Omental fat pad (tissue), 4 donors: ENCODE data around the gene SRY. TPM values are rescaled to one million over a fixed set of nuclear protein-coding genes. Genes with fewer than 3 reads are reported as not detected.
"Not testable (repeated sequence)": the region's sequence is repeated elsewhere in the genome, so short reads cannot be mapped to it uniquely, and the experiment has no call there.

ENCODE experiments used
- ATAC-seq: fragments of 150-250 bp; one replicate; pipeline ENCODE4 v1.9.1; 2016; ENCODE audit warnings: mild to moderate bottlenecking, moderate library complexity; ENCODE audit not compliant: low FRiP score
- DNase-seq: peaks from one replicate; pipeline ENCODE4 v3.0.0-alpha.2; 2019; ENCODE audit warnings: low spot score
- total RNA-seq, 4 donors: library from RNA; depleted of rRNA; stranded (reverse); fragments of >200 nt; gene quantifications; one replicate each; pipeline ENCODE4 v1.1.0, GENCODE V29; 2016
- TF ChIP-seq, protein P1 (sequence below), 3 donors: fragments of 450-650 bp; IDR thresholded peaks; one replicate each; pipeline ENCODE4 v1.5.1; 2016 to 2017; ENCODE audit warnings: antibody characterized with exemption in 3 of 3, mild to moderate bottlenecking in 3 of 3, moderate library complexity in 2 of 3

SRY gene
- not detected for total RNA-seq

GRCh38 chrY:2787600-2787999 is at the start of gene SRY:
Gene SRY (minus strand): TSS chrY:2787682. CDS start chrY:2787603, 79 bp downstream.
- DNase-seq = no peak
- no peak for ATAC-seq
- TF ChIP-seq, protein P1, sequence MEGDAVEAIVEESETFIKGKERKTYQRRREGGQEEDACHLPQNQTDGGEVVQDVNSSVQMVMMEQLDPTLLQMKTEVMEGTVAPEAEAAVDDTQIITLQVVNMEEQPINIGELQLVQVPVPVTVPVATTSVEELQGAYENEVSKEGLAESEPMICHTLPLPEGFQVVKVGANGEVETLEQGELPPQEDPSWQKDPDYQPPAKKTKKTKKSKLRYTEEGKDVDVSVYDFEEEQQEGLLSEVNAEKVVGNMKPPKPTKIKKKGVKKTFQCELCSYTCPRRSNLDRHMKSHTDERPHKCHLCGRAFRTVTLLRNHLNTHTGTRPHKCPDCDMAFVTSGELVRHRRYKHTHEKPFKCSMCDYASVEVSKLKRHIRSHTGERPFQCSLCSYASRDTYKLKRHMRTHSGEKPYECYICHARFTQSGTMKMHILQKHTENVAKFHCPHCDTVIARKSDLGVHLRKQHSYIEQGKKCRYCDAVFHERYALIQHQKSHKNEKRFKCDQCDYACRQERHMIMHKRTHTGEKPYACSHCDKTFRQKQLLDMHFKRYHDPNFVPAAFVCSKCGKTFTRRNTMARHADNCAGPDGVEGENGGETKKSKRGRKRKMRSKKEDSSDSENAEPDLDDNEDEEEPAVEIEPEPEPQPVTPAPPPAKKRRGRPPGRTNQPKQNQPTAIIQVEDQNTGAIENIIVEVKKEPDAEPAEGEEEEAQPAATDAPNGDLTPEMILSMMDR (IDR thresholded peaks at IDR 0.05) = no peak

GRCh38 chrY:2837078-2837477 is 49.6 kb upstream of the SRY start:
- DNase-seq = no peak
- TF ChIP-seq, protein P1 (IDR thresholded peaks at IDR 0.05) = no peak
- no peak for ATAC-seq

DNA sequence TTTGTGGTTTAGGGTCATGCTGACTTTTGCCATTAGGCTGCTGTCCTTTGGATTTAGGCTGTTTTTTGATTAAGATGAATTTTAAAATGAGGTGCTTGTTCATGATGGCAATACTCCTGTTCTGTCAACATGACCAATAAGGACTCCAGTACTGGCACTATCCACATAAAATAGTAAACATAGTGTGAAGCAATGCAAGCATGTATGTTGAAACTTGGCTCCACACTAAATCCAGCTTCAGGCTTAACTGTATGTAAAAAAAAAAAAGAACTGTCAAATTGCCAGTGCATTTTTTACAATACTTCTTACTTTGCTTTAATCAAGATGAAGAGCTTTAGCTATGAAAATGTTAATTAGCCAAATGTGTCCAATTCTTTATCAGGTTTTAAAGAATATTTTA is 47.7 kb upstream of the SRY start:
- DNase-seq (no peak), ATAC-seq (no peak)
- TF ChIP-seq, protein P1 (IDR thresholded peaks at IDR 0.05) = no peak

DNA sequence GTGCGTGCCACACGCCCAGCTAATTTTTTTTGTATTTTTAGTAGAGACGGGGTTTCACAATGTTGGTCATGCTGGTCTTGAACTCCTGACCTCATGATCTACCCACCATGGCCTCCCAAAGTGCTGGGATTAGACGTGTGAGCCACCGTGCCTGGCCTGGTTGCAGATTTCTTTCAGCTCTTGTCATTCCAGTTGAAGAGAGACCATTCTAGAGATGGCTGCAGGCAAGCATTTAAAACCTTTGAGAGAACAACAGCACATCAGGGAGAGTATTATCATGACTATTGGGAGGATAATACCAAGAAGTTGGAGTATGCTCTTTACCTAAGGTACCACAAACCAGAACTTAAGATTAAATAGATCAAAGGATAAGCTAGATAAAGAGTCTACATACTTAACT is 41.0 kb upstream of the SRY start:
- DNase-seq = no peak
- no peak for ATAC-seq
- TF ChIP-seq, protein P1 (IDR thresholded peaks at IDR 0.05) = no peak

GRCh38 chrY:2824471-2824870 is 37.0 kb upstream of the SRY start:
- TF ChIP-seq, protein P1 (IDR thresholded peaks at IDR 0.05) = no peak
- no peak for DNase-seq
- ATAC-seq = no peak

- ATAC-seq = not testable (repeated sequence)
These were observed 29.8 kb upstream of the SRY start for GRCh38 chrY:2817146-2817896.

DNA sequence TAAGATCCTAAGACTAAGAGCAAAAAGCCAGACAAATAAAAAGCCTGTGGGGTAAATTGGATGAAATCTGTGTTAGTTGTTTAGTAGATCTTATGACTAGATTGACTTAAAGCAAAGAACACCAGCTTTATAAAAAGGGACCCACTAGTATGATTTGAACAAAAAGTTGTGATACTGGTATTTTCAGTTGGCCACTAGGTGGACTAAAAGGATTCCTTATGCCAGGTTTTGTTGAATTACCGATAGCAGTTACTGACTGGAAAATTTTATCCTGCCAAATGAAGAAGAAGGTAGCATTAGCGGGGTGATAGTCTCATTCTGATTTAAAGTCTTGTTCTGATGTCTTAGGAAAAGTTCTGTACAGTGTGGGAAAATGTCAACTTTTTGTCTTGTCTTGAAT is 12.8 kb upstream of the SRY start:
- TF ChIP-seq, protein P1 (IDR thresholded peaks at IDR 0.05) = no peak

More at GRCh38 chrY:2817146-2817896, 29.8 kb upstream of the SRY start:
- DNase-seq = not testable (repeated sequence)

More for the DNA sequence above, 12.8 kb upstream of the SRY start:
- DNase-seq (no peak), ATAC-seq (no peak)
